Esophagus squamous epithelium (tissue), 5 donors: Measurements from ENCODE around the gene CAMTA1. TPM values are rescaled to one million over a fixed set of nuclear protein-coding genes. Genes with fewer than 3 reads are reported as not detected.

Source experiments
- DNase-seq: peaks from one replicate; lab custom pipeline; 2025; lab: John Stamatoyannopoulos, UW
- H3K27ac ChIP-seq, 4 donors: fragments of 200-600 bp; sonication (generic); one replicate each; pipeline ENCODE4 v1.5.1; 2016 to 2019; ENCODE audit warnings: mild to moderate bottlenecking in 1 of 4
- H3K27me3 ChIP-seq, 4 donors: fragments of 200-600 bp; sonication (generic); 1 replicate in 3 of 4; 2 replicates in 1 of 4; pipeline versions ENCODE4 v1.5.1 to v1.6.0; 2017 to 2021; ENCODE audit warnings: antibody characterized with exemption in 1 of 4
- H3K36me3 ChIP-seq, 3 donors: fragments of 200-600 bp; sonication (generic); one replicate each; pipeline ENCODE4 v1.5.1; 2016 to 2019
- H3K4me1 ChIP-seq, 3 donors: fragments of 200-600 bp; sonication (generic); one replicate each; pipeline ENCODE4 v1.5.1; 2017 to 2019
- H3K4me3 ChIP-seq, 4 donors: fragments of 200-600 bp; sonication (generic); 1 replicate in 3 of 4; 2 replicates in 1 of 4; pipeline ENCODE4 v1.5.1; 2016 to 2019; ENCODE audit warnings: mild to moderate bottlenecking in 2 of 4, moderate library complexity in 1 of 4
- H3K9me3 ChIP-seq, 3 donors: fragments of 200-600 bp; sonication (generic); one replicate each; pipeline ENCODE4 v1.5.1; 2016 to 2019
- POLR2A ChIP-seq, 4 donors: fragments of 450-650 bp; IDR thresholded peaks; one replicate each; pipeline ENCODE4 v1.6.1; 2017; ENCODE audit warnings: antibody characterized with exemption in 4 of 4, mild to moderate bottlenecking in 4 of 4, moderate library complexity in 3 of 4
- WGBS, 2 donors: methylation state at CpG; one replicate each; pipeline ENCODE4 v1.1.5; 2018; 5-methylcytosine and 5-hydroxymethylcytosine counted together
- intact Hi-C: fragments of 100-400 bp; cut with DNase I; formaldehyde crosslinking; loops from one replicate; pipeline ENCODE4 v1.15.0; 2022
- total RNA-seq, 4 donors: library from RNA; depleted of rRNA; stranded (reverse); fragments of >200 nt; gene quantifications; one replicate each; pipeline ENCODE4 v1.1.0, GENCODE V29; 2016
- TF ChIP-seq, protein P1 (sequence below), 6 experiments: fragments of 450-650 bp in 4 of 6; fragments of 200-600 bp in 2 of 6; sonication (generic) in 2 of 6; IDR thresholded peaks; one replicate each; pipeline ENCODE4 v1.5.1; 2016 to 2019; ENCODE audit warnings: antibody characterized with exemption in 6 of 6, mild to moderate bottlenecking in 4 of 6, moderate library complexity in 4 of 6
- donor health status: DM: yes; HTN: yes; CAD: no.

Gene CAMTA1
- total RNA-seq, 4 donors from 2014 or later, result 31.3 to 77.4 (median 45.9) TPM

- H3K27me3 ChIP-seq, result peaks cover 0 to 93% (median 0%) of the 10 kb centered on the region in 4 donors
- no peak for DNase-seq
- no peak for TF ChIP-seq POLR2A (IDR thresholded peaks at IDR 0.05)
- TF ChIP-seq, protein P1, sequence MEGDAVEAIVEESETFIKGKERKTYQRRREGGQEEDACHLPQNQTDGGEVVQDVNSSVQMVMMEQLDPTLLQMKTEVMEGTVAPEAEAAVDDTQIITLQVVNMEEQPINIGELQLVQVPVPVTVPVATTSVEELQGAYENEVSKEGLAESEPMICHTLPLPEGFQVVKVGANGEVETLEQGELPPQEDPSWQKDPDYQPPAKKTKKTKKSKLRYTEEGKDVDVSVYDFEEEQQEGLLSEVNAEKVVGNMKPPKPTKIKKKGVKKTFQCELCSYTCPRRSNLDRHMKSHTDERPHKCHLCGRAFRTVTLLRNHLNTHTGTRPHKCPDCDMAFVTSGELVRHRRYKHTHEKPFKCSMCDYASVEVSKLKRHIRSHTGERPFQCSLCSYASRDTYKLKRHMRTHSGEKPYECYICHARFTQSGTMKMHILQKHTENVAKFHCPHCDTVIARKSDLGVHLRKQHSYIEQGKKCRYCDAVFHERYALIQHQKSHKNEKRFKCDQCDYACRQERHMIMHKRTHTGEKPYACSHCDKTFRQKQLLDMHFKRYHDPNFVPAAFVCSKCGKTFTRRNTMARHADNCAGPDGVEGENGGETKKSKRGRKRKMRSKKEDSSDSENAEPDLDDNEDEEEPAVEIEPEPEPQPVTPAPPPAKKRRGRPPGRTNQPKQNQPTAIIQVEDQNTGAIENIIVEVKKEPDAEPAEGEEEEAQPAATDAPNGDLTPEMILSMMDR (IDR thresholded peaks at IDR 0.05), result no peak
- H3K27ac ChIP-seq, result no peak overlapping the region
- WGBS, 2 donors, result 80 to 88% methylated on average over 14 of the region's 14 CpGs
- intact Hi-C loops, result no loop called here
- no peak overlapping the region for H3K4me3 ChIP-seq
- no peaks in the 10 kb centered on the region for H3K36me3 ChIP-seq
- no peaks in the 10 kb centered on the region for H3K9me3 ChIP-seq
- peaks cover 0 to 13% (median 0%) of the 10 kb centered on the region in 3 donors for H3K4me1 ChIP-seq
Measured at GRCh38 chr1:6911021-6911941, 126.0 kb downstream of the CAMTA1 start.

DNA sequence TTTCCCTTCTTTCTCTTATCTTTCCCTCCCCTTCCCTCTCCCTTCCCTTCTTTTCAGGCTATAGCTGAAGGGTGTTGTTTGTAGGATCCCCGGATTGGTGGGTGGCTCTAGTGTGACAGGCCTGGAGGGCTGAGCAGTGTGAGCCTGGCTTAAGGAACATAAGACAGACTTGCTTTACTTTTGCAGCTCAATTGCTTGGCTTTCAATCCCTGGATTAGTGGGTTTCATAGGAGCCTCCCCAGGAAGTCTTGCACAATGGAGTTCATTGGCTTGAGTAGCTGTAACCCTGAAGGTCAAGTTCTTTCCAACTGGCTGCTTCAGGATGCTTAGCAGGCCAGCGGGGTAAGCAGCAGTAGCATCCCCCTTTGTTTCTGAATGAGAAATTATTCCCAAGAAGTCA is 126.7 kb downstream of the CAMTA1 start:
- intact Hi-C loops, result no loop called here
- Histone ChIP-seq H3K27me3 (peaks cover 0 to 95% (median 0%) of the 10 kb centered on the region in 4 donors), H3K4me3 (no peak overlapping the region), H3K4me1 (peaks cover 0 to 19% (median 0%) of the 10 kb centered on the region in 3 donors), H3K36me3 (no peaks in the 10 kb centered on the region), H3K9me3 (no peaks in the 10 kb centered on the region), H3K27ac (no peak overlapping the region)
- no peak for TF ChIP-seq POLR2A (IDR thresholded peaks at IDR 0.05)
- TF ChIP-seq, protein P1 (IDR thresholded peaks at IDR 0.05), result no peak
- WGBS, 2 donors, result 23 to 80% methylated on average over 1 to 2 of the region's 2 CpGs
- DNase-seq, result no peak

- Histone ChIP-seq H3K4me3 (no peak overlapping the region), H3K36me3 (no peaks in the 10 kb centered on the region), H3K27me3 (peaks cover 0 to 92% (median 0%) of the 10 kb centered on the region in 4 donors), H3K4me1 (peaks cover 0 to 24% (median 0%) of the 10 kb centered on the region in 3 donors), H3K27ac (peak overlapping the region in 2 of 4 donors; percentile 6 to 8), H3K9me3 (no peaks in the 10 kb centered on the region)
- DNase-seq, result no peak
- intact Hi-C loops, result no loop called here
- TF ChIP-seq POLR2A (IDR thresholded peaks at IDR 0.05), result no peak
- TF ChIP-seq, protein P1 (IDR thresholded peaks at IDR 0.05), result no peak
- WGBS, 2 donors, result 60 to 85% methylated on average over 5 to 8 of the region's 9 CpGs
Measured at GRCh38 chr1:6912518-6912917, 127.3 kb downstream of the CAMTA1 start.

GRCh38 chr1:6913086-6913485 is 127.8 kb downstream of the CAMTA1 start:
- no peak overlapping the region for H3K4me3 ChIP-seq
- no peak for TF ChIP-seq POLR2A (IDR thresholded peaks at IDR 0.05)
- TF ChIP-seq, protein P1 (IDR thresholded peaks at IDR 0.05), result no peak
- no peaks in the 10 kb centered on the region for H3K9me3 ChIP-seq
- H3K27ac ChIP-seq, result peak overlapping the region in 1 of 4 donors; percentile 8
- intact Hi-C loops, result no loop called here
- peaks cover 0 to 86% (median 0%) of the 10 kb centered on the region in 4 donors for H3K27me3 ChIP-seq
- no peak for DNase-seq
- whole genome bisulfite sequencing, 2 donors, result 61 to 69% methylated on average over 4 to 5 of the region's 5 CpGs
- H3K36me3 ChIP-seq, result no peaks in the 10 kb centered on the region
- H3K4me1 ChIP-seq, result peaks cover 0 to 30% (median 0%) of the 10 kb centered on the region in 3 donors

DNA sequence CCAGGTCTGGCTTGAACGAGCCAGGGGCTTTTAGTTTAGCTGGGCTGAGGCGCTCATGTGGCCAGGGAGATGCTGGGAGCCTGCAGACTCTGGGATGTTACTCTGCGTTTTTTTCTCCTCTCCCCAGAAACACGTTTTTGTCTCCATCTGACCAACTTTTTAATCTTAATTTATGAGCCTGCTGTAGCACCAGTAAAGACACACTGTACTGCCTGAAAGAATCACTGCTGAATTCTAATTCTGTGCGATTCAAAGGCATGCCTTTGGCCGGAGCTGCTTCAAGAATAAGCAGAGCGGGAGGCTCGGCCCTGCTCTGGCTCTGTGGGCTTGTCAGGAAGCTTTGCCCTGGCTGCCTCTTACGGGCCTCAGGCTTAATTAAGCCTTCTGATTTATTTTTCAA is 129.5 kb downstream of the CAMTA1 start:
- WGBS, 2 donors, result 75 to 77% methylated on average over 9 of the region's 9 CpGs
- H3K36me3 ChIP-seq, result no peaks in the 10 kb centered on the region
- peaks cover 0 to 44% (median 9%) of the 10 kb centered on the region in 3 donors for H3K4me1 ChIP-seq
- H3K9me3 ChIP-seq, result no peaks in the 10 kb centered on the region
- peaks cover 0 to 71% (median 0%) of the 10 kb centered on the region in 4 donors for H3K27me3 ChIP-seq
- H3K27ac ChIP-seq, result no peak overlapping the region
- TF ChIP-seq POLR2A (IDR thresholded peaks at IDR 0.05), result no peak
- TF ChIP-seq, protein P1 (IDR thresholded peaks at IDR 0.05), result no peak
- DNase-seq, result no peak
- H3K4me3 ChIP-seq, result no peak overlapping the region
- intact Hi-C loops, result no loop called here
